Natural killer cell (primary cell): ENCODE data around the gene CYB561. TPM values are rescaled to one million over a fixed set of nuclear protein-coding genes. Genes with fewer than 3 reads are reported as not detected.

Source experiments
- ATAC-seq, 3 donors: fragments of 150-1000 bp in 2 of 3; fragments of 200-7000 bp in 1 of 3; cut with Tn5 transposase; 1 replicate in 1 of 3; 2 replicates in 2 of 3; pipeline ENCODE4 v1.10.0; 2021; ENCODE audit warnings: mild to moderate bottlenecking in 2 of 3, moderate library complexity in 2 of 3
- DNase-seq, 2 donors: peaks; one replicate each; pipeline versions ENCODE4 v3.0.0 to v3.0.0-alpha.2; 2013 to 2021; ENCODE audit warnings: mixed read lengths in 1 of 2
- H3K27ac ChIP-seq: one replicate; pipeline ENCODE4 v1.5.1; 2013; ENCODE audit warnings: mild to moderate bottlenecking, low read length
- H3K27me3 ChIP-seq: one replicate; pipeline ENCODE4 v1.6.1; 2013; ENCODE audit warnings: low read length; ENCODE audit not compliant: control insufficient read depth, insufficient read depth
- H3K36me3 ChIP-seq: one replicate; pipeline ENCODE4 v1.6.1; 2013; ENCODE audit warnings: low read length; ENCODE audit not compliant: control insufficient read depth, insufficient read depth
- H3K4me1 ChIP-seq: one replicate; pipeline ENCODE4 v1.6.1; 2013; ENCODE audit warnings: low read length; ENCODE audit not compliant: control insufficient read depth, insufficient read depth
- H3K4me3 ChIP-seq: one replicate; pipeline ENCODE4 v1.5.1; 2013; ENCODE audit warnings: low read length
- H3K9me3 ChIP-seq: one replicate; pipeline ENCODE4 v1.6.1; 2013; ENCODE audit warnings: low read length; ENCODE audit not compliant: control insufficient read depth, insufficient read depth
- H3K27ac Mint-ChIP-seq, 2 donors: one replicate each; pipeline ENCODE4 v1.8.0; 2022; ENCODE audit warnings: mild to moderate bottlenecking in 2 of 2, mixed read lengths in 2 of 2, moderate library complexity in 1 of 2
- H3K27me3 Mint-ChIP-seq, 2 donors: one replicate each; pipeline ENCODE4 v1.8.0; 2022; ENCODE audit warnings: low read depth in 2 of 2, mixed read lengths in 2 of 2
- H3K36me3 Mint-ChIP-seq: one replicate; pipeline ENCODE4 v1.8.0; 2022; ENCODE audit warnings: mixed read lengths
- H3K4me1 Mint-ChIP-seq, 2 donors: one replicate each; pipeline ENCODE4 v1.8.0; 2022; ENCODE audit warnings: mixed read lengths in 2 of 2
- H3K4me3 Mint-ChIP-seq: one replicate; pipeline ENCODE4 v1.8.0; 2022; ENCODE audit warnings: mild to moderate bottlenecking, moderate library complexity, mixed read lengths
- H3K9me3 Mint-ChIP-seq, 2 donors: one replicate each; pipeline ENCODE4 v1.8.0; 2022; ENCODE audit warnings: mixed read lengths in 2 of 2
- CTCF ChIP-seq: fragments of 200-600 bp; IDR thresholded peaks from one replicate; pipeline ENCODE4 v1.8.0; 2022; ENCODE audit warnings: antibody characterized with exemption
- WGBS: methylation state at CpG from one replicate; pipeline ENCODE4 v1.1.7; 2013; ENCODE audit warnings: missing lambda C conversion rate; ENCODE audit not compliant: insufficient coverage; 5-methylcytosine and 5-hydroxymethylcytosine counted together
- intact Hi-C: fragments of 100-400 bp; cut with micrococcal nuclease; formaldehyde crosslinking; loops from one replicate; pipeline ENCODE4 v1.14.2; 2022
- total RNA-seq, 4 donors: library from RNA; stranded (reverse); fragments of 120-200 nt in 1 of 4; gene quantifications; one replicate each; pipeline versions ENCODE4 v1.2.3 to v1.2.4, GENCODE V29; 2013 to 2022

Gene CYB561
- total RNA-seq, 3 donors from 2014 or later (not counting 1 experiment from before 2014, with no cell fraction given) = 16.3 to 19.3 (median 19.2) TPM

- no peak for TF ChIP-seq CTCF
- Mint-ChIP-seq H3K27ac (peak overlapping the region; percentile 88 to 95), H3K36me3 (no peaks in the 10 kb centered on the region), H3K9me3 (no peaks in the 10 kb centered on the region), H3K27me3 (no peaks in the 10 kb centered on the region), H3K4me1 (peaks cover 25 to 48% of the 10 kb centered on the region in 2 donors), H3K4me3 (peak overlapping the region; percentile 72)
- Histone ChIP-seq H3K27me3 (no peaks in the 10 kb centered on the region), H3K4me3 (no peak overlapping the region), H3K4me1 (peaks cover 56% of the 10 kb centered on the region), H3K27ac (peak overlapping the region; percentile 45), H3K9me3 (no peaks in the 10 kb centered on the region), H3K36me3 (peaks cover 3% of the 10 kb centered on the region)
- DNase-seq = peak in 1 of 2 donors; percentile 74
- WGBS = 36% methylated on average over 8 of the region's 8 CpGs
- intact Hi-C loops = no loop called here
- ATAC-seq = peak in 2 of 3 donors; percentile 23 to 42
Measured at GRCh38 chr17:63439687-63440086, 6.4 kb downstream of the CYB561 start.

DNA sequence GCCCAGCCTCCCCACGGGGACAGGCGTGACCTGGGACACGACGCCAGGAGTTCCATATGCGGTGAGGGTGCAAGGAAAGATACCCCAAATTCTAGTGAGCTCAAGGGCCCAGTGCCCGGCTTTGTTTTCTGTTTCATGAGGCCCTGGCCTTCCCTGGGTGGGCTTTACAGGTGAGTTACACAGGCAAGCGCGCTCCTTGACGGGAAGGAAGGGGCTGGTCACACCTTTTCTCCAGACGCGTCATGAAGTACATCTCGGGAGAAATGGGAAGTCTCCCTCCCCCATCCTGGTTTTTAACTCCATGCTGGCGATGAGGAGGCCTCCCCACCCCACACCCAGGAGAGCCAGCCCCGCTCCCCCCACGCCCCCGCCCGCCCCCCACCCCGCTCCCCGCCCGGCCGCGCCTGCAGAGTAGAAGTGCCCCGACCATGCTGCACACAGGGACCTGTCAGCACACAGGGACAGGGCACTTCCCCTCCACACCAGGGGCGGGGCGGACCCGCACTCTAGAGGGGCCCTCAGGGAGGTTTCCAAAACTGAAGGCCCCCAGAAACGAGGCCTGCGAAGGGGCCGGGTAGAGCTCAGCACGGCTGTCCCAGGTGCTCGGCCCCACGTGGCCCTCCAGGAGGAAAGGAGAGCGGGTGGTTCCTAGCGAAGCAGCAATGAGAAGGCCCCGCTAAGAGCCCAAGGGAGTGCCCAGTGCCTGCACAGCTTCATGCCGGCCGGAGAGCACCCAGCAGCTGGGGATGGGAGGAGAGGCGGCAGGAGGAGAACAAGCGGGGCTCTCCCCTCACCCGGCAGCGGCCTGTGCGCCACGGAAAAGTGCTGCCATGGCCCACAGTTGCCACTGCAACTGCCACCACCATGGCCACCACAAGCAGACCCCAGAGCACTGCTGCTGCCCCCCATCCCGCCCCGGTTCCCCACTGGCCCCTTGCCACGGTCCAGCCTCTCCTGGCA is 7.7 kb downstream of the CYB561 start:
- intact Hi-C loops = no loop called here
- Mint-ChIP-seq H3K4me1 (peaks cover 26 to 59% of the 10 kb centered on the region in 2 donors), H3K27me3 (no peaks in the 10 kb centered on the region), H3K27ac (peak overlapping the region in 1 of 2 donors; percentile 95), H3K36me3 (no peaks in the 10 kb centered on the region), H3K9me3 (no peaks in the 10 kb centered on the region), H3K4me3 (peak overlapping the region; percentile 25)
- no peak overlapping the region for H3K4me3 ChIP-seq
- no peak for TF ChIP-seq CTCF
- peak overlapping the region; percentile 45 for H3K27ac ChIP-seq
- peaks cover 69% of the 10 kb centered on the region for H3K4me1 ChIP-seq
- no peaks in the 10 kb centered on the region for H3K27me3 ChIP-seq
- ATAC-seq (no peak), DNase-seq (no peak)
- no peaks in the 10 kb centered on the region for H3K9me3 ChIP-seq
- peaks cover 3% of the 10 kb centered on the region for H3K36me3 ChIP-seq
- WGBS = 71% methylated on average over 39 of the region's 46 CpGs

GRCh38 chr17:63437287-63438091 is 8.6 kb downstream of the CYB561 start:
- Mint-ChIP-seq H3K36me3 (no peaks in the 10 kb centered on the region), H3K27ac (peak overlapping the region in 1 of 2 donors; percentile 95), H3K27me3 (no peaks in the 10 kb centered on the region), H3K4me3 (no peak overlapping the region), H3K4me1 (peaks cover 26 to 55% of the 10 kb centered on the region in 2 donors), H3K9me3 (no peaks in the 10 kb centered on the region)
- Histone ChIP-seq H3K36me3 (peaks cover 3% of the 10 kb centered on the region), H3K27me3 (no peaks in the 10 kb centered on the region), H3K27ac (no peak overlapping the region), H3K4me1 (peaks cover 72% of the 10 kb centered on the region), H3K4me3 (no peak overlapping the region), H3K9me3 (no peaks in the 10 kb centered on the region)
- no peak for DNase-seq
- no peak for ATAC-seq
- WGBS = 94% methylated on average over 52 of the region's 55 CpGs
- intact Hi-C loops = no loop called here
- no peak for TF ChIP-seq CTCF
